Measurements from ENCODE around the gene COG3.
A peak's percentile ranks its signal among the peaks of the same experiment; 100 is the strongest.

The COG3 gene

DNA sequence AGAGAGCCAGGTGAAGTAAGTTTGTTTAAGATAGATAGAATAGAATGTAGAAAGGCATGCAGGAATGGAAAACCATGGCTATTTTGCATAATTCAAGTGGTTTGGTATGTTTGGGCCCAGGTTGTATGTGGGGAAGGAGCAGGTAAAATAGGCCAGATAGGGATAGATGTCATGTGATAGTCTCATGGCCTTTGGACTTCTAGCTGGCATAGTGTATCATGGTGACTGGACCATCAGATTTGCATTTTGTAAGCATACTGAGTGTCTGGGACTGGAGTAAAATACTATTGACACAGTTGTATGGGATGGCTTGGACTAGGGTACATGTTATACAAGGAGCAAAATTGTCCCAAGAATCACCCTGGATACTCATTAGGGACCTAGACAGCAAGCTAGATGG is 38.9 kb downstream of the COG3 start:
- Histone ChIP-seq H3K4me3 (ENCODE audit: low read depth, low read length) (no peak overlapping the region), H3K4me1 (ENCODE audit: control insufficient read depth, insufficient read depth, low read length, unreplicated experiment) (peaks cover 28% of the 10 kb centered on the region), H3K79me2 (ENCODE audit: control insufficient read depth, insufficient read depth, low read length, unreplicated experiment) (peaks cover 21% of the 10 kb centered on the region), H3K36me3 (ENCODE audit: insufficient read depth, low read length) (peaks cover 41% of the 10 kb centered on the region), H3K27me3 (ENCODE audit: insufficient read depth, low read length) (no peaks in the 10 kb centered on the region), H2AFZ (ENCODE audit: low read length, unreplicated experiment) (no peak overlapping the region), H3K27ac (ENCODE audit: low read depth, low read length) (no peak overlapping the region)

DNA sequence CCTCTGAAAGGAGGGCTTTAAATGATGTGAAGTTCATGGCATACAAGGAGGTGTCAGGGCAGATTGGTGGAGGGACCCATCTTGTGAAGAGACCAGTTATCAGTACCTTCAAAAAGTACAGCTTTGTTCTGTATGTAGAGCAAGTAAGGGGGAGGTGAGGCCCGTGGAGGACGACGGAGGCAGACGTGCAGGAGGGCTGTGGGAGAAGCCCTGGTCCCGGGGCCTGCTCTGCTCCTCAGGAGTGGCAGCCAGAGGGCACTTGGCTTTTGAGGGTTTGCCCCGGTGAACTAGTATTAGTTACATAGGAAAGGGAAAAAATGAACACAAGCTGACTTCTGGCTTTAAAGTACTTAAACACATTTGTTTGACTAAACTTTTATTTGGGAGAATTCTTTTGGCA is 42.1 kb downstream of the COG3 start:
- no peak overlapping the region for H3K4me3 ChIP-seq (ENCODE audit: low read depth, low read length)
- no peak overlapping the region for H3K27ac ChIP-seq (ENCODE audit: low read depth, low read length)
- no peak overlapping the region for H2AFZ ChIP-seq (ENCODE audit: low read length, unreplicated experiment)
- H3K79me2 ChIP-seq (ENCODE audit: control insufficient read depth, insufficient read depth, low read length, unreplicated experiment): peaks cover 21% of the 10 kb centered on the region
- no peaks in the 10 kb centered on the region for H3K27me3 ChIP-seq (ENCODE audit: insufficient read depth, low read length)
- peaks cover 6% of the 10 kb centered on the region for H3K4me1 ChIP-seq (ENCODE audit: control insufficient read depth, insufficient read depth, low read length, unreplicated experiment)
- peaks cover 35% of the 10 kb centered on the region for H3K36me3 ChIP-seq (ENCODE audit: insufficient read depth, low read length)

- Histone ChIP-seq H3K4me1 (ENCODE audit: control insufficient read depth, insufficient read depth, low read length, unreplicated experiment) (peaks cover 6% of the 10 kb centered on the region), H3K27ac (ENCODE audit: low read depth, low read length) (no peak overlapping the region), H3K4me3 (ENCODE audit: low read depth, low read length) (no peak overlapping the region), H2AFZ (ENCODE audit: low read length, unreplicated experiment) (no peak overlapping the region), H3K79me2 (ENCODE audit: control insufficient read depth, insufficient read depth, low read length, unreplicated experiment) (peaks cover 4% of the 10 kb centered on the region), H3K36me3 (ENCODE audit: insufficient read depth, low read length) (peaks cover 35% of the 10 kb centered on the region), H3K27me3 (ENCODE audit: insufficient read depth, low read length) (no peaks in the 10 kb centered on the region)
Measured at GRCh38 chr13:45508776-45509175, 44.0 kb downstream of the COG3 start.

- Histone ChIP-seq H3K4me3 (ENCODE audit: low read depth, low read length) (no peak overlapping the region), H3K36me3 (ENCODE audit: insufficient read depth, low read length) (peaks cover 28% of the 10 kb centered on the region), H3K79me2 (ENCODE audit: control insufficient read depth, insufficient read depth, low read length, unreplicated experiment) (no peaks in the 10 kb centered on the region), H2AFZ (ENCODE audit: low read length, unreplicated experiment) (no peak overlapping the region), H3K27ac (ENCODE audit: low read depth, low read length) (no peak overlapping the region), H3K4me1 (ENCODE audit: control insufficient read depth, insufficient read depth, low read length, unreplicated experiment) (peaks cover 6% of the 10 kb centered on the region), H3K27me3 (ENCODE audit: insufficient read depth, low read length) (no peaks in the 10 kb centered on the region)
Measured at GRCh38 chr13:45510672-45511071, 45.9 kb downstream of the COG3 start.

DNA sequence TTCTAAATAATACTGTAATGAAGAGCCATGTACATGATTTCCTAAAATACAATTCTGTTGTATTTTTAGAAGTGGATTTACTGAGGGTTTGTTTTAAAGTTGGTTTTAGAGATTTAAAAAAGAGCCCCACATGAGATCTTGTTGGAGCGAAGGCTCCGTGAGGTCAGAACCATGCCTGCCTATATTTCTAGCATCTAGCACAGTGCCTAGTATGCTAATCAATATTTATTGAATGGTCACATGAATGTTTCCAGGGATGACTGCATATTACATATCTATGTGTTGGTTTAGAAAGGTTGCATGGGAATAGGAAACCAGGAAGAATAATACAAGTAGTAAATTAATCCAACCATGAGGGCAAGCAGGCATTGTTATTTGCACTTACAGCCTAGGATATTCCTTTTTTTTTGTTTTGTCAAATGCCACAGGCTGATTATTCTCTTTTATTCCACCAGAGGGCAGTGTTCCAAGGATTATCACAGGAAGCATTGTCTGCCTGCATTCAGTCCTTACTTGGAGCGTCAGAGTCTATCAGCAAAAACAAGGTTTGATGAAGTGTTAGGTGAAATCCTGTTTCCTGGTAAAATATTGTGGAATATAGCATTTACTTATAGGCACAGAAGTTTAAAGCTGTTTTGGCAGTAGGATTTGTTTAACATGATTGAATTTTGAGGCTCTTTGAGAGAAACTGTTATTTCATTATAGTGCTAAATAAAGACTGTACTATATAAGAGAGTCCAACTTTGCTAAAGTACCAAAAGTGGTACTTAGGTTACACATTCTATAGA is 46.8 kb downstream of the COG3 start:
- Histone ChIP-seq H3K4me1 (ENCODE audit: control insufficient read depth, insufficient read depth, low read length, unreplicated experiment) (peaks cover 6% of the 10 kb centered on the region), H3K27me3 (ENCODE audit: insufficient read depth, low read length) (no peaks in the 10 kb centered on the region), H2AFZ (ENCODE audit: low read length, unreplicated experiment) (no peak overlapping the region), H3K4me3 (ENCODE audit: low read depth, low read length) (no peak overlapping the region), H3K36me3 (ENCODE audit: insufficient read depth, low read length) (peaks cover 35% of the 10 kb centered on the region), H3K27ac (ENCODE audit: low read depth, low read length) (peak overlapping the region; percentile 89), H3K79me2 (ENCODE audit: control insufficient read depth, insufficient read depth, low read length, unreplicated experiment) (no peaks in the 10 kb centered on the region)

DNA sequence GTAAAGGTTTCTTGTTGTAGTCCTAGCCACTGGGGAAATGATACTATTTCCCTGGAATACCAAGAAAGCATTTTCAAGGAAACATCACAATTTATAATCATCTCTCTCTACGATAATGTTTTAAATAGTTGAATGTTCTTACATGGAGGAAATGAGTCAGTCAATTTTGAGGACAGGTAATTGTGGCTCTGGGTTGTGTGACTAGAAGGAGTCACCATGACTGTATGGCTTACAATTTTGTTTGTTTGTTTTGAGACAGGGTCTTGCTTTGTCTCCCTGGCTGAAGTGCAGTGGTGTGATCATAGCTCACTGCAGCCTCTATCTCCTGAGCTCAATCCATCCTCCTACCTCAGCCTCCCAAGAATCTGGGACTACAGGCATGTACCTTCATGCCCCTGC is 47.4 kb downstream of the COG3 start:
- Histone ChIP-seq H2AFZ (ENCODE audit: low read length, unreplicated experiment) (no peak overlapping the region), H3K4me3 (ENCODE audit: low read depth, low read length) (no peak overlapping the region), H3K36me3 (ENCODE audit: insufficient read depth, low read length) (peaks cover 34% of the 10 kb centered on the region), H3K27ac (ENCODE audit: low read depth, low read length) (peak overlapping the region; percentile 89), H3K4me1 (ENCODE audit: control insufficient read depth, insufficient read depth, low read length, unreplicated experiment) (peaks cover 6% of the 10 kb centered on the region), H3K79me2 (ENCODE audit: control insufficient read depth, insufficient read depth, low read length, unreplicated experiment) (no peaks in the 10 kb centered on the region), H3K27me3 (ENCODE audit: insufficient read depth, low read length) (no peaks in the 10 kb centered on the region)

DNA sequence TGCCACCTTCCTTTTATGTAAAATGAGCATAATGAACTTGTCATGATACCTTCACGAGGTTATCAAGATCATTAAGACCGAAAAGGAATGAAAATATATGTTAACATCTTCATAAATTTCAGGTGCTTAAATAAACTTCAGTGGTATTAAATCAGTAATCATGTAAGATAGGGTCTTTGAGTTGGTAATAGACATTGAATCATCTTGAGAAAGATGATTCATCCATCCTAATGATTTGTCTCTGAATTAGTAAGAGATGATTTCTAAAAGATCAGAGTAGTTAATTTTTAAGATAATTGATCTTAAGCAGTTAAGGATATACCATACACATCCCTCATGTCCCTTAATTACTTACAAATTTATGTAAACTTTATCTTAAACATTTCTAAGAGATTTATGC is 52.0 kb downstream of the COG3 start:
- Histone ChIP-seq H3K4me1 (ENCODE audit: control insufficient read depth, insufficient read depth, low read length, unreplicated experiment) (peaks cover 12% of the 10 kb centered on the region), H3K36me3 (ENCODE audit: insufficient read depth, low read length) (peaks cover 55% of the 10 kb centered on the region), H2AFZ (ENCODE audit: low read length, unreplicated experiment) (no peak overlapping the region), H3K79me2 (ENCODE audit: control insufficient read depth, insufficient read depth, low read length, unreplicated experiment) (no peaks in the 10 kb centered on the region), H3K27ac (ENCODE audit: low read depth, low read length) (no peak overlapping the region), H3K27me3 (ENCODE audit: insufficient read depth, low read length) (no peaks in the 10 kb centered on the region), H3K4me3 (ENCODE audit: low read depth, low read length) (no peak overlapping the region)

GRCh38 chr13:45518525-45519245 is 53.9 kb downstream of the COG3 start:
- Histone ChIP-seq H3K4me3 (ENCODE audit: low read depth, low read length) (no peak overlapping the region), H3K4me1 (ENCODE audit: control insufficient read depth, insufficient read depth, low read length, unreplicated experiment) (peaks cover 8% of the 10 kb centered on the region), H3K36me3 (ENCODE audit: insufficient read depth, low read length) (peaks cover 46% of the 10 kb centered on the region), H3K79me2 (ENCODE audit: control insufficient read depth, insufficient read depth, low read length, unreplicated experiment) (no peaks in the 10 kb centered on the region), H3K27me3 (ENCODE audit: insufficient read depth, low read length) (no peaks in the 10 kb centered on the region), H3K27ac (ENCODE audit: low read depth, low read length) (no peak overlapping the region), H2AFZ (ENCODE audit: low read length, unreplicated experiment) (no peak overlapping the region)

DNA sequence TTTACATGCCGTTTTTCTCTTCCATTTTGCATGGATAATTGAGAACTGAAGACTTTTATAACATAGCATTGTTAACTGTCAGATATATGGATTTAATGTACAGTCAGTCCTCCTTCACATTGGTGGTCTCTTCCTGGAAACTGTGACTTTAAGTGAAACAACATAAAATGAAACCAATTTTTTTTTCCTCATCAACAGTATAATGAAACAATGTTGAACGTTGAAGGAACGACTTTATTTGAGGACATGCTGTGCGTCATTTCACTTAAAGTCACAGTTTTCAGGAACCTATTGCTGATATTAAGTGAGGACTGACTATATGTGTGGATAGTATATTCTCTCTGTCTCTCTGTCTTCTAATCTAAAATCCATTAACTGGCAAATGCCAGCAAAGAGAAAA is 54.8 kb downstream of the COG3 start:
- peaks cover 43% of the 10 kb centered on the region for H3K36me3 ChIP-seq (ENCODE audit: insufficient read depth, low read length)
- H3K4me1 ChIP-seq (ENCODE audit: control insufficient read depth, insufficient read depth, low read length, unreplicated experiment): peaks cover 8% of the 10 kb centered on the region
- no peak overlapping the region for H3K4me3 ChIP-seq (ENCODE audit: low read depth, low read length)
- H2AFZ ChIP-seq (ENCODE audit: low read length, unreplicated experiment): no peak overlapping the region
- H3K27me3 ChIP-seq (ENCODE audit: insufficient read depth, low read length): no peaks in the 10 kb centered on the region
- no peaks in the 10 kb centered on the region for H3K79me2 ChIP-seq (ENCODE audit: control insufficient read depth, insufficient read depth, low read length, unreplicated experiment)
- H3K27ac ChIP-seq (ENCODE audit: low read depth, low read length): no peak overlapping the region

GRCh38 chr13:45521297-45521696 is 56.6 kb downstream of the COG3 start:
- Histone ChIP-seq H3K27me3 (ENCODE audit: insufficient read depth, low read length) (no peaks in the 10 kb centered on the region), H3K36me3 (ENCODE audit: insufficient read depth, low read length) (peaks cover 43% of the 10 kb centered on the region), H3K4me1 (ENCODE audit: control insufficient read depth, insufficient read depth, low read length, unreplicated experiment) (peaks cover 8% of the 10 kb centered on the region), H3K27ac (ENCODE audit: low read depth, low read length) (no peak overlapping the region), H2AFZ (ENCODE audit: low read length, unreplicated experiment) (no peak overlapping the region), H3K4me3 (ENCODE audit: low read depth, low read length) (no peak overlapping the region), H3K79me2 (ENCODE audit: control insufficient read depth, insufficient read depth, low read length, unreplicated experiment) (no peaks in the 10 kb centered on the region)

DNA sequence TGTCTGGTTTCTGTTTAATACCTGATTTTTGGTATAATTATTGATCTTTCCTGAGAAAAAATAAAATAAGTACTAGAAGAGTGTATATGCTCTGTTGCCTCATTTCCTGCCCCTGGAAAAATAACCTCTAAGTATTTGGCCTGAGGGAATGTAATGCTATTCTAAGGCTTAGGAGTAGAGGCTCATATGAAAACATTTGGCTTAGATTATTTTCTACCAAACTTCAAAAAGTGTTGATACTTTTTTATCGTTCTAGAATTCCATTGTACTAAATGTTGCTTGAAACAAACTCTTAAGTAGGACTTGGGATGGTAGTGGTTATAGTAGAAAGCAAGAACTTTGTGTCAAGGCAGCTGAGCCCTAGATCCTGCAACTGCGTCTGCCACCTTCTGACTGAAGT is 57.8 kb downstream of the COG3 start:
- Histone ChIP-seq H3K36me3 (ENCODE audit: insufficient read depth, low read length) (peaks cover 36% of the 10 kb centered on the region), H2AFZ (ENCODE audit: low read length, unreplicated experiment) (no peak overlapping the region), H3K27me3 (ENCODE audit: insufficient read depth, low read length) (no peaks in the 10 kb centered on the region), H3K27ac (ENCODE audit: low read depth, low read length) (no peak overlapping the region), H3K79me2 (ENCODE audit: control insufficient read depth, insufficient read depth, low read length, unreplicated experiment) (no peaks in the 10 kb centered on the region), H3K4me3 (ENCODE audit: low read depth, low read length) (no peak overlapping the region), H3K4me1 (ENCODE audit: control insufficient read depth, insufficient read depth, low read length, unreplicated experiment) (peaks cover 8% of the 10 kb centered on the region)
